H1 (cell line): ENCODE data around the gene KIF20A. TPM values are rescaled to one million over a fixed set of nuclear protein-coding genes. Genes with fewer than 3 reads are reported as not detected.

Experiments
- ATF2 ChIP-seq: IDR thresholded peaks from 2 replicates; pipeline ENCODE4 v1.6.1; 2012; ENCODE audit warnings: low read length, inconsistent platforms
- CREB1 ChIP-seq: IDR thresholded peaks from 2 replicates; pipeline ENCODE4 v1.6.1; 2012; ENCODE audit warnings: inconsistent platforms
- E2F6 ChIP-seq: IDR thresholded peaks from 2 replicates; pipeline ENCODE4 v1.6.1; 2012; ENCODE audit warnings: inconsistent platforms
- HDAC6 ChIP-seq: IDR thresholded peaks from one replicate; pipeline ENCODE4 v1.7.1; 2012; ENCODE audit warnings: low read depth, mild to moderate bottlenecking, inconsistent platforms, low read length, moderate library complexity
- PHF8 ChIP-seq: fragments of 200-600 bp; sonication (generic); conservative IDR thresholded peaks from 2 replicates; pipeline ENCODE4 v1.7.1; 2012; ENCODE audit warnings: low read depth, mild to moderate bottlenecking, inconsistent platforms, low read length, moderate library complexity
- POLR2A ChIP-seq, 2 experiments: IDR thresholded peaks; 1 replicate in 1 of 2; 2 replicates in 1 of 2; pipeline ENCODE4 v1.6.1; 2011; ENCODE audit warnings: low read depth in 2 of 2, low read length in 2 of 2, mild to moderate bottlenecking in 2 of 2; ENCODE audit errors: control extremely low read depth in 1 of 2
- POLR2AphosphoS5 ChIP-seq: IDR thresholded peaks from 2 replicates; pipeline ENCODE4 v1.6.1; 2011; ENCODE audit warnings: low read depth, low read length
- POU5F1 ChIP-seq: IDR thresholded peaks from 2 replicates; pipeline ENCODE4 v1.6.1; 2011; ENCODE audit warnings: low read depth, mild to moderate bottlenecking, low read length, moderate library complexity
- RAD21 ChIP-seq, 2 experiments: IDR thresholded peaks in 1 of 2; conservative IDR thresholded peaks in 1 of 2; 2 replicates each; pipeline ENCODE4 v1.6.1; 2011; ENCODE audit warnings: low read depth in 2 of 2, low read length in 2 of 2, improper control_type of control experiment in 1 of 2, inconsistent platforms in 1 of 2, mild to moderate bottlenecking in 1 of 2, moderate library complexity in 1 of 2
- SIN3A ChIP-seq, 2 experiments: IDR thresholded peaks in 1 of 2; conservative IDR thresholded peaks in 1 of 2; 2 replicates each; pipeline ENCODE4 v1.6.1; 2011 to 2012; ENCODE audit warnings: low read length in 2 of 2, improper control_type of control experiment in 1 of 2, low read depth in 1 of 2, mild to moderate bottlenecking in 1 of 2
- SP1 ChIP-seq: IDR thresholded peaks from 2 replicates; pipeline ENCODE4 v1.6.1; 2011; ENCODE audit warnings: low read depth, low read length
- SP2 ChIP-seq: IDR thresholded peaks from 2 replicates; pipeline ENCODE4 v1.6.1; 2012; ENCODE audit warnings: mild to moderate bottlenecking, low read length, inconsistent platforms
- SP4 ChIP-seq: IDR thresholded peaks from 2 replicates; pipeline ENCODE4 v1.6.1; 2012; ENCODE audit warnings: low read length, inconsistent platforms
- SRF ChIP-seq: IDR thresholded peaks from 2 replicates; pipeline ENCODE4 v1.6.1; 2011; ENCODE audit warnings: mild to moderate bottlenecking, low read depth, low read length, moderate library complexity
- TAF1 ChIP-seq: IDR thresholded peaks from 2 replicates; pipeline ENCODE4 v1.6.1; 2011; ENCODE audit warnings: mild to moderate bottlenecking, low read depth, low read length
- TAF7 ChIP-seq: optimal IDR thresholded peaks from 2 replicates; pipeline ENCODE3; 2011; ENCODE audit warnings: low read depth, mild to moderate bottlenecking, inconsistent platforms, low read length, moderate library complexity, borderline replicate concordance
- USF2 ChIP-seq: IDR thresholded peaks from 2 replicates; pipeline ENCODE4 v1.6.1; 2011; ENCODE audit warnings: low read length, improper control_type of control experiment
- polyA plus RNA-seq, 7 experiments: library from polyadenylated mRNA; depleted of rRNA in 3 of 7; stranded (reverse) in 5 of 7; unstranded in 2 of 7; fragments of >200 nt in 5 of 7; fragments of 200-250 nt in 2 of 7; gene quantifications; 1 replicate in 5 of 7; 2 replicates in 1 of 7; 4 replicates in 1 of 7; pipeline versions ENCODE4 v1.2.1 to v1.2.3, GENCODE V29; 2011 to 2013; ENCODE audit warnings: missing spikeins in 2 of 7, mixed read lengths in 2 of 7
- total RNA-seq: library from RNA; stranded (reverse); fragmentation: NEBNext Ultra II Directional; extraction: Animal tissue kit (Norgen Biotek cat#: 25700); gene quantifications from 2 replicates; pipeline ENCODE4 v1.2.1, GENCODE V29; 2021

KIF20A gene
- total and polyA plus RNA-seq, 2 of the 8 experiments (the other 6 are each of a cell fraction or from before 2014, with no cell fraction given) = 33.3 to 67.1 TPM

- TF ChIP-seq TAF7 (peak; percentile 60), SRF (no peak), POLR2A (IDR thresholded peaks at IDR 0.05; ENCODE audit: control extremely low read depth in 1 of 2, low read depth in 2 of 2, low read length in 2 of 2) (peak; percentile 69 to 89), PHF8 (peak; percentile 96), HDAC6 (no peak), SP1 (peak; percentile 94), TAF1 (peak; percentile 92), USF2 (no peak), SP4 (peak; percentile 38; the same call in 1 of the 2 replicates), SP2 (peak; percentile 22; the same call in 1 of the 2 replicates), SIN3A (conservative IDR thresholded peaks at IDR 0.05 in 1 of 2, IDR thresholded peaks at IDR 0.05 in 1 of 2; ENCODE audit: low read depth in 1 of 2, low read length in 2 of 2) (no peak), CREB1 (peak; percentile 81), POU5F1 (no peak), POLR2AphosphoS5 (peak; percentile 86), ATF2 (peak; percentile 47; the same call in 1 of the 2 replicates), RAD21 (IDR thresholded peaks at IDR 0.05 in 1 of 2, conservative IDR thresholded peaks at IDR 0.05 in 1 of 2; ENCODE audit: low read depth in 2 of 2, low read length in 2 of 2) (no peak), E2F6 (peak; percentile 64)
- TF ChIP-seq, all 59 proteins: peak for 16
These were observed 34.5 kb downstream of the KIF20A start, which contains the start of gene CDC23 (continued) for GRCh38 chr5:138213161-138214029.
